ENCODE measurements around the gene BRD7.

- no peak for TF ChIP-seq BHLHE40 (IDR thresholded peaks at IDR 0.05; ENCODE audit: borderline replicate concordance in 1 of 2, low read depth in 2 of 2, low read length in 1 of 2)
- no peak for TF ChIP-seq EED (IDR thresholded peaks at IDR 0.05; ENCODE audit: low read depth)
- no peak for TF ChIP-seq ATF3 (IDR thresholded peaks at IDR 0.05; ENCODE audit: borderline replicate concordance, extremely low read depth, low read depth, low read length)
- no peak for TF ChIP-seq BCLAF1 (IDR thresholded peaks at IDR 0.05)
- no peak for TF ChIP-seq CTCF (IDR thresholded peaks at IDR 0.05 in 2 of 3, conservative IDR thresholded peaks at IDR 0.05 in 1 of 3; ENCODE audit: control insufficient read depth in 2 of 3, extremely low read depth in 1 of 3, insufficient read depth in 1 of 3, low read depth in 3 of 3, low read length in 3 of 3)
- TF ChIP-seq CHD2 (IDR thresholded peaks at IDR 0.05; ENCODE audit: borderline replicate concordance, low read depth, low read length): no peak
- no peak for TF ChIP-seq MAX (IDR thresholded peaks at IDR 0.05; ENCODE audit: low read depth, low read length)
- TF ChIP-seq CEBPB (IDR thresholded peaks at IDR 0.05; ENCODE audit: borderline replicate concordance in 1 of 2, low read depth in 2 of 2, low read length in 2 of 2): no peak
- TF ChIP-seq MTA3 (IDR thresholded peaks at IDR 0.05; ENCODE audit: borderline replicate concordance, low read length): no peak; the same call in 1 of the 2 replicates
- TF ChIP-seq LARP7 (IDR thresholded peaks at IDR 0.05): peak; percentile 19; the same call in 1 of the 2 replicates
Observed at GRCh38 chr16:50274326-50275097, 94.3 kb downstream of the BRD7 start.

All from GM12878 (cell line).